Superior temporal gyrus (tissue), 1 donor: ENCODE data around the gene RBM47.
"Not testable (repeated sequence)": the region's sequence is repeated elsewhere in the genome, so short reads cannot be mapped to it uniquely, and the experiment has no call there.

Experiments
- DNase-seq: peaks from one replicate; pipeline ENCODE4 v3.0.0-alpha.2; 2016; ENCODE audit errors: extremely low spot score

RBM47 gene

DNA sequence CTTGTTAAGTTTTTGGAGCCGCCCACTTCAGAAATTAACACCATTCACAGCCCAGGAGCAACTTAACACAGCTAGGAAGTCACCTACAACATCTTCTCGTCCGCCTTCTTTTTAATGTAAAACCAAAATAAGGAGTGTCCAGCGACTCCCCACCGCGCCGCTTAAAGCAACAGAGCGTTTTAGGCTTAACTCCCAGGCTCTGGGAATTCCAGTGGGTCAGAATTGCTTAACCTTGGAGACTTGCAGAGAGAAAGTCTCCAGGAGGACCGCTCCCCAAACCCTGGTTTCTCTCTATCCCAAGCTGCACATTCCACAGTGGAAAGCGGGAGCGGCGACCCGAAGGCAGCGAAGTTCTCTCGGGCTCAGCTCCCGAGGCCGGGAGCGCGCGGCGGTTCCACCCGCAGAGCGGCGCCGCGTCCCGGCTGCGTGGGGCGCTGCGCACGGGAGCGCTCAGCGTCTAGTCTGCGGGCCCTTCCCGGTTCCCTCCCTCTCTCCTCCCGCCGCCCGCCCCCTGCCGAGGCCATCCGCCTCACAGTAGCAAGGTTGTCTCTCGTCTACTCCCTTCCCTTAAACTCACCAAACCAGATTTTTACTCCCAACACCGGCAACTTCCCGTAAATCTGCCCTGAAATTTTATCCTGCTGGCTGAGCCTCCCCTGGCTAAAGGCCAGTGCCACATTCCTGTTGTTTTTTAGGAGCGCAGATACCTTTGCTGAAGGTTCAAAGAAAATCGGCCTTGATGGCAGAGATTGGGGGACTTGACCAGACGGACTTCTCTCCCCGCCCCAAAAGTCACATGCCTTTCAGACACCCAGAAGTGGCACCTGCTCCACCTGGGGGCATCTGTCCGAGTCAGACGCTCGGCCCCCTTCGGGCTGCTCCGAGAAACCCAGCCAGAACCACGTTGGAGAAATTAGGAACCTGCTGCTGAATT is at the start of gene RBM47:
RBM47 (minus strand) TSS at position 464 of the 934 bp plus-strand sequence. CDS start 190,971 bp downstream, outside the sequence.
- DNase-seq: no peak

DNA sequence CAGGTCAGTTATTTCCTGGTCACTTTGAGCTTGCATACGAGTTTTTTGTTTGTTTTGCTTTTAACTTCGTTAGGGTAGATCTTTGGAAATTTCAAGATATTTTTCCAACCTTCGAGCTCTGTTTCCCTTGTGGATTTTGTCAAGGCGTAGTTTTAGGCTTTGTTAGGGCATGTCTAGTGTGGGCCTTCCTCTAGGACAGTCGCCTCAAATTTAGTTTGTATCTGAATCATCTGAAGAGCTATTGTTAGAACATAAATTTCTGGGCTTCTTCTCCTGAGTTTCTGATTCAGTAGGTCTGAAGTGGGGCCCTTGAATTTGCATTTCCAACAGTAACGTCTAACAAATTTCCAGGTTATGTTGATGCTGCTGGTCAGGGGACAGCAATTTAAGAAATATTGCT is 48.8 kb upstream of the RBM47 start:
- no peak for DNase-seq

DNA sequence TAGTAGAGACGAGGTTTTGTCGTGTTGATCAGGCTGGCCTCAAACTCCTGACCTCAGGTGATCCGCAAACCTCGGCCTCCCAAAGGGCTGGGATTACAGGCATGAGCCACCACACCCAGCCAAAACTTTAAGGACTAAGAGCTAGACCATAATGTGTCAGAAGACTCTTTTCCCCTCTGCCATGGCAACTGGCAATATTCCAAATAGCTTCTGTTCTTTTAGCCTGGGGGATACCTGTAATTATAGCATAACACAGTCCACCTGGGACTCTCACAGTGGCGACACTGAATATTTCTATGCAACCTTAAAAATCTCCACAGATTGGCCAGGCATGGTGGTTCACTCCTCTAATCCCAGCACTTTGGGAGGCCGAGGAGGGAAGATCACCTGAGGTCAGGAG is 45.5 kb upstream of the RBM47 start:
- DNase-seq: no peak

DNA sequence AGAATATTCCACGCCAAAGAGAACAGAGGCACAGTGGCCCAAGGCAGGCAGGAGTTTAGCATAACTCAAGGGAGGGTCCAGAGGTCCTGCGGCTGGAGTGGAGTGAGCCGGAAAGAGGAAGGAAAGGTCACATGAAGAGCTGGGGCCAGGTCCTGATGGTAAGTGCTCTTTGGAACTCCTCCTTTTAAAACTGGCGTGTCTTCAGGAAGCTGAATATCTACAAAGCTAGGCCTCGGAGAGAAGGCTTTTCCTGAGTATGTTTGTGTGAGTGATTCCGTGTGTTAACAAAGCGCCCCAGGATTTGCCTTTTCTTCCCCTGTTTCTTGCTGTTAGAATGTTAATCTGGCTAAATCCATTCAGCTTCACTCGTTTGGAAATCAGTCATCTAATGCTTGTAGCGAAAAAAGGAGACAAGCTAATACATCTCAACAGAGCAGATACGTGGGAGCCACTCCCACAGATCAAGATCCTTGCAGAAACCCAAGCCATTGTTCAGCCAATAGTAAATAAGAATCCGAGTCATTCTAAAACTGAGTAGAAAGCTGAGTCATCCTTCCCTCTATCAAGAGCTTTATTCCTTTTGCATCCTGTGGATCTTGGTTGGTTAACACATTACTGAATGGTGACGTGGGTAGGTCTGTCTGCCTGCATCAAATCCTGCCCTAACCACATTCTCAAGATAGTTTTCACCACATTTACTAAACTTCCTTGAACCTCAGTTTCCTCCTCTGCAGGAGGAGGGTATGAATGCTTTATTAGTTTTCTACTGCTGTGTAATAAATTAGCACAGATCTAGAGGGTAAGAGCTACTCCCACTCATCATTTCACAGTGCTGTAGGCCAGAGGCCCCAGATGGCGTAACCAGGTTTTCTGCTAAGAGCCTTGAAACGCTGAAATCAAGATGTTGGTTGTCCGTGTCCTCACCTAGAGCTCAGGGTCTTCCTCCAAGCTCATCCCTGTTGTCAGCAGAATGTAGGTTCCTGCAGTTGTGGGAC is 43.2 kb upstream of the RBM47 start:
- DNase-seq: peak; percentile 18

DNA sequence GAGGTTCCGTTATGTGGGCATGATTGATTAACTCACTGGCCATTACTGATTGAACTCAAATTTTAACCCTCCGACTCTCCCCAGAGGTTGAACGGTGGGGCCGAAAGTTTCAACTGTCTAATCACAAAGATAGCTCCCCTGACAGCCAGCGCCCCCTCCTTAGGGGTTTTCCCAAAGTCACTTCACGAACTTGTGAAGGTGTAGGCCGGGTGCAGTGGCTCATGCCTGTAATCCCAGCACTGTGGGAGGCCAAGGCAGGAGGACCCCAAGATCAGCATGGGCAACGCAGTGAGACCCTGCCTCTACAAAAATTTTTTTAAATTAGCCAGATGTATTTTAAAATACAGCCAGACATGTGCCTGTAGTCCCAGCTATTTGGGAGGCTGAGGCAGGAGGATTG is 39.8 kb upstream of the RBM47 start:
- no peak for DNase-seq

DNA sequence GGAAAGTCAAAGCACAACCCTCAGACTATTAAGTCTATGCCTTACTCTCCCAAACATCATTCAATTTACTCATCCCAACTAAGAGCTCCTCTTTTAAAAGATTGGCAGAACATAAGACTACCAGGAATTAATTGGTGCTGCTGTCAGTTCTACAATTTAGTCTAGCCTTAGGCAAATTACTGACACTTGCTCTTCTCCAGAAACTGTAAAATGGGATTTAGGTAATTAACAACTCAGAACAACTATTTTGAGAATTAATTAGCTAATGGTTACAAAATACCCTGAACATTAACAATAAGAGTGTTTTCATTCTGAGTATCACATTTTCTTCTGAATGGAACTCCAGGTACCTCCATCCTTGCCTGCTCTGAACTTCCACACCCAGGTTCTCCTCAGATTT is 36.2 kb upstream of the RBM47 start:
- DNase-seq: no peak

DNA sequence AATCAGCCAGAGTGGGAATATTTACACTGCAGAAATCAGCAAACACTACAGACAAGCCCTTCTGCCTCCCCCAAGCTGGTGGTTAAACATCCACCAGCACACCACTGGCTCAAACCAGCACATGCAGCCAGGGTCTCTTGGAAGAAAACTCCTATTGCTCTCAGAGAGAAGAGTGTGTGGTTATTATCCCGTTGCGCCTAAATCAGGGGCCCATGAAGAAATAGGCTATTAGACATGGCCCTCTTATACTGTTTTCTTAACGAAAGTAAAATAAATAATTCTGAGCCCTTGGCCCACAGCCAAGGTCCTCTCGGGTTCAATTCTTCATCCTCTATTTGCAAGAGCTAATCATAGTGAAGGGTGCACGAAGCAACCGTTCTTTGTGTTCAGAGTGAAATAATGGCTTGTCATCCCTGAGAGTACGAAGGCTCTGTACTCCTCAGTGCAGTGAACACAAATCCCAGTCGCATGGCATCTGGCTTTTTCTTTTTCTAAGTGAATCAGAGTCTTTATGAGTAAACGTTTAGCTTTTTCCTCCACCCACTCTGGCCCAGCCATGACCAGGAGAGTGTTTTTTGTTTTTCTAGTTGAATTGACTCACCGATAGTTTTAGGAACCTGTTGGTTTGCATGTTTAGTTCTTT is 33.4 kb upstream of the RBM47 start:
- DNase-seq: peak; percentile 31

DNA sequence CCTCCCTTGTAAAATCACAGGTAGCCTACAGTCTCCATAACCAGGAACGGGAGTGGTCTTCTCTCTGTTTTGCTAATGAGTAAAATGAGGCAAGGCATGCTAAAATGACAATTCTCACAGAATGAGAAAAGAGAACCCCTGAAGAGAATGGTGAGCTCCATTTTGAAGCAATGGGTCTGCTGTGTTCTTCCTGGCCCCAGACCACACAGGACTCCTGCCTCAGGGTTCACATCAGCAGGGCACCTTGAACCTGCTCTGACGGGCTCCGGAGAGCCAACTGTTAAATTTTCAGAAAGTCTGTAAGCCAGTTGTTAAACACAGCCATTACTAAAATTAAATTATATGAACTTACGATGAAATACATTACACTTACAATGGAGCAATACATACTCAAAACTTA is 32.1 kb upstream of the RBM47 start:
- DNase-seq: no peak

DNA sequence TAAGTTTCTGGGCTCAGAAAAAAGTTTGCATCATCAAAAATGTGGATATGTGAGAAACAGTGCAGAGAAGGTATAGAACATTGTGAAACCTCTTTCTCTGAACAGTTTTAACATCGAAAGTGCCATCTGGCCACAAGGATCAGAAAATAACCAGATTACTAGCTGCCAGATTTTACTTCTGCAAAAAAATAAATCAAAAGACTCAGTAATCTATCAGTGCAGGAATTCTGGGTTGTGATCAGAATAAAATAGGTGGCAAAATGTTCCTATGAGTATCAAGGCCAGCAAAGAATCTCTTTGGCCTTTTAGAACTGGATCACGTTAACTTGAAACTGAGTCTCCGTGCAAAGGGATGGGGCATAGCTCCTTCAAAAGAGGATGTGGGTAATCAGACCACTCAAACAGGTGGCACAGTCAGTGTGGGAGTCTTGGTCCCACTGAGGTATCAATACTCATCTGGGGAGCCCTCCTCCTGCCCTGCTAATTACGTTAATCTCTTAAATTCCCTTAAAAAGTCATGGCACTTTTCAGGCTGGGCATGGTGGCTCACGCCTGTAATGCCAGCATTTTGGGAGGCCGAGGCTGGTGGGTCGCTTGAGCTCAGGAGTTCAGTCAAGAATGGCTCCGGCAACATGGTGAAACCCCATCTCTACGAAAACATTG is 26.7 kb upstream of the RBM47 start:
- no peak for DNase-seq

DNA sequence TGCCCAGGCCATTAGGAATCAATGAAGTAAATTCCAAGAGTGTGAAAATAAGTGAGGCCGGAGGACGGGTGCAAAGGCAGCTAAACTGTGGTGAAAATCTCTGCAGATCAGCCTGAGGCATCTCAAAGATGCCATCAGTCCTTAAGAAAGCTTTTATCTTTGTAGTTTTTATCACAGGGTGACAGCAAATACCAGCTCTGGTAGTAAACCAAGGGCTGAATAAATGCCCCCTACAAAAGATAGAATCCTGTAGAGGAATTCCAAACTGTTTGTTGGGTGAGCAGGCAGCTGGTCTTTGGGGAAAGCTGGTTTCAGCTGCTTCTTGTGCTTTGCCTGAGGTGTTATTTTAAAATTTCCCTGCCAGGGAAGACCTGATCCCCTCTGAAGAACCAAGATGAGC is 21.6 kb upstream of the RBM47 start:
- no peak for DNase-seq

DNA sequence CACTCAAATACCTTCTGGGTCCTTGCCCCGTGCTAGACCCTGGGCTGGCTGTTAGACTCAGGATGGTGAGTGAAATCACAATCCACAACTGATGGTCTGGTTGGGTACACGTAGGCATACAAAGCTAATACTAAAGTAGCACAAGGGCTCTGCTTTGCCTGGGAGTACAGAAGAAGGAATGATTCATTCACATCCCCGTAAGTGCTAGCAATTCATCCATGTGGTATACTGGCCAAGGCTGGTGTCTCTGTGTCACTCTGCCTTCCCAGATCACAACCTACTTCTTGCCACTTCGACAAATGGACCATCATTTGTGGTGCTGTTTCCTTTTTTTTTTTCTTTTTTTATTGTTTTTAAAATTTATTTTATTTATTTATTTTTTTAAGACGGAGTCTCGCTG is 19.7 kb upstream of the RBM47 start:
- DNase-seq: no peak

DNA sequence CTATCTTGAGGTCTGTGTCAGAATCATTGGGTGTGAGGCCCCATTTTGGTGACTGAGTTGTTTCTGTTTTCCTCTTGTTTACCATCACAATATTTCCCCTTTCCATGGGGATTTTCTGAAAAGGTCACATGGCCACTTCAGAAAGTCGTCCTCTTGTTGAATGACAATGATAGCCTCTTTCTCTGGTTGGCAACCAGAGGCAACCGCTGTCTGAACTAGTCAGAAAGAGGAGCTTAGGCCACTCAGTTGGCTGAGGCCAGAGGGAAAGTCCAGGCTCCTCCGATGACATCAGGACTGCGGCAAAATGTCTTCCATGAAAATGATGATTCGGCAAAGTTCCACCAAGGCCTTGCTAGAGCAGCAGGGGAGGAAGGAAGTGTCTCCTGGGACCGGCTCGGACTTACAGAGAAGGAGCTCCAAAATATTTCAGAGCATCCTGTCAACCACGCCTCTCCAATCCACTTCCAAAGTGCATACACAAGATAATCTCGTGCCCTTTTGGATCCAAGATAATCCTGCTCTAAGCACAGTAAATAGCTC is 19.1 kb upstream of the RBM47 start:
- DNase-seq: no peak

DNA sequence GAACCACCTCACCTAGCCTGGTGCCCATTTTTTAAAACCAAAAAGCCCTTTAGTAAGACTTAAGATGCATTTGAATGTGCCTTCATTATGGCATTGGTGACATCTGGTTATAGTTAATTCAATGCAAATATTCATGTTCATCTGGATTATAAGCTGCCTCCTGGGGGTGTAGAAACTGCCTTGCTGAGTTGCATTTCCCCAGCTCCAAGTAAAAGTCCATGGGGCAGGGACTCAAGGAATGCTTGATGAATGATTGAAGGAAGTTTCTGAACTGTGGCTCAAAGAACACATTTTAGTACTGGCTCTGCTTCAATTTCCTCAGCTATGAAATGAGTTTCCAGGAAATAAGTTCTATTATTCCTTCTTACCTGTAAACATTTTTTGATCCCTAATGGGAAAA is 18.5 kb upstream of the RBM47 start:
- DNase-seq: no peak

DNA sequence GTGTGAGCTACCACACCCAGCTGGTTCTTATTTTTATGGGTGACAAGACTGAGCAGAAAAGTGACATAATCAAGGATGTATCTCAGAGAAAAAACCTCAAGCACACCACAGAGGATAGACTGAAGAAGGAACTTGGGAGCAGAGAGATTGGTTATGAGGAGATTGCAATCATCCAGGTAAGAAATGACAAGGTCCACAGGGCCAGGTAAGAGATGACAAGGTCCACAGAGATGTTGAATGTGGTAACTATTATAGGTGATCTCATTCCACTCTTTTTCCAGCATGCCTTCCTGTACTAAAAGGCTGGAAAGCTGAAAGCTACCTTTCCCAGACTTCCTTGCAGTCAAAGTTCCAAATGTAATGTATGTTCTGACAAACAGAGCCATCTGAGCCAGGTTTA is 15.9 kb upstream of the RBM47 start:
- no peak for DNase-seq

DNA sequence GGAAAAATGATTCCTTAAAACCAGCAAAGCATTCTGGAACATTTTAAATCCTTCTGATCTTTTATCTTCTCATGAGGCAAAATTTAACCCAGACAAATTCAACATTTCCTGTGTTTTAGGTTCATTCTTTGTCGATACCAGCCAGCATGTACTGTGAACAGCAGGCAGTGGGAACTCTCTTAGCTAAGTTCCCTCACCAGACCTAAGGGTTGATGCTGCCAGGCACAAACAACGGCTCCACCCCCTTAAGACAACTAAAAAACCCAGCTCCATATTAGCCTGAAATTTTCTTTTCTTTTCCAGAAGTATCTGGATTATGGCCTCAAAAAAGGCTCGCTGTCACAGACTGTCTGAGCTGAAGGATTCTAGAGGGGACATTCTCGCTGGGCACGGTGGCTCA is 2.4 kb upstream of the RBM47 start:
- no peak for DNase-seq

DNA sequence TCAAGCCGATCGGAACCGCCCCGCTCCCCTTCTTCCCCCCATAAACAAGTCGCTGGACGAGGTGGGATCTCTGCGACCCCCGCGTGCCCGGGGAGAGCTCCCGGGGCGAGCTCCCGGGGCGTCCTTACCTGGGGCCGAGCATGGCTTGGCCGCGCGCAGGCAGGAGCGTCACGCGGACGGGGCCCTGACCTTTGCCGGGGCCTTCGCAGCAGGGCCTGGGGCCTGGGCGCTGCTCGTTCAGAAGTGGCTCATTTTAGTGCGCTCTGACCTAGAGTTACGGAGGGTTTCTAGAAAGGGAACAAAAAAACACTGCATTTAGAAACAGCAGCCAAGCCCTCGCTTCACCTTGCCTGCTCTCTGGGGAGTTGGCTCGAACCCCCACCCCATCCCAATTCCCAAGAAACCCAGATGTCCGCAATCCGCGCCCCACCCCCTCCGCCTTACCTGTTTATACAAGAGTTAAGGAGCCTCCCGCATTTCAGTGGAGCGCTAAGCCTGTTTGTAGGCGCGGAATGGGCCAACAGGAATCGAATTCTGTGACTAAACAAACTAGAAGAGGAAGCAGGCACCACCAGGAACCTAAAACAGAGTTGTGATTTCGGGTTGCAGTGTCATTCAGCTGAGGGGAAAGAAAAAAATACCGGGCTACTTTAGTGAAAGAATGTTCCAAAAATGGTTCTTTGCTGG is 814 bp upstream of the RBM47 start:
- no peak for DNase-seq

DNA sequence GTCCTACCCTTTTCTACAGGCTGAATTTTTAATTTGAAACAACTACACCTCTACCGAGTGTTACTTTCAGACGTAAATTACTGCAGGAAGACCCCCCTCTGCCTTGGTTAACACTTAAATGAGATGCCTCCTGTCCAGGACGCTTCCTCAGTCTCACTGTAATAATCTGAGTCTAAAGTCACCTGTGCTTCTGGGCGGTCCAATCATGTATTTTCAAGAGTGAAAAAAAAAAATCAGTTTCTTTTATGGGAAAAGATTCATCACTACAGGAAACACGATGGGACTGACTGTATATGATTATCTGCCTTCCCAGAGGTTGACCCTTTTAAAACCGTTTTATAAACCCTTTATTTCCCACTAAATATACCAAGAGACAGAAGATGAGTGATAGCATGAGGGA is 776 bp downstream of the RBM47 start:
- no peak for DNase-seq

DNA sequence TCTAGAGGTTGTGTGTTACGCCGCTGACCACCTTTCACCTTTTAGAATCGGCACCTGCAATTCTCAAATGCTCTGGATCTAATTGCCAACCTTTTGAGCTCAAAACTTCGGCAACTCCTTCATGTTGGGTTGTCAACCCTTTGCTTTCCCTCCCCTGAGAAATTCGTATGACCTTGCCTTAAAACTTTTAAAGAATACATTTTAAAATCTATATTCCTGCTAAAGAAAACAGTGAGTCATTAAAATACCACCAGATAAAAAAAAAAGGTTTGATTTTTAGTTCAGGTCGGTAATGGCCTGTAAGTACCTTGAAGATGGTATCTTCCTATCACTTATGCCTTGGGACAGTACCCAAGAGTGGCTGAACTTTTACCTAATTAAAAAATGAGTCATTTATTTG is 1.3 kb downstream of the RBM47 start:
- DNase-seq: not testable (repeated sequence)

DNA sequence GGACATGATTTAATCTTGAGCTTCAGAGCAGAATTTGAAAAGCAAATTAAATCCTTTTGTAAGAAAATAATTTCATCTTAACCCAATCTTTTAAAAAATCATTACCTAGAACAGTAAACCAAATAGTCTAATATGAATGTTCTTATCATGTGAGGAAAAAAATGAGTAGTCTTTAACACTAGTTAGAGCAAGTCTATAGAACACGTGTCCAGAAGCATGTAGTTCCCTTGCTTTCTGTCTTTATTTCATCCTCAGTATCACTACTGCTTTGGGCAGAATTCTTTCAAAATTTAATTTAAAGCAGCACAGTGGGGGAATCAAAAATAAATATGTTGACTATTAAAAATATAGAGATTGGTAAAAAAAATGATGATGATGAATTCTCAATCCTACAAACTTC is 2.1 kb downstream of the RBM47 start:
- no peak for DNase-seq

DNA sequence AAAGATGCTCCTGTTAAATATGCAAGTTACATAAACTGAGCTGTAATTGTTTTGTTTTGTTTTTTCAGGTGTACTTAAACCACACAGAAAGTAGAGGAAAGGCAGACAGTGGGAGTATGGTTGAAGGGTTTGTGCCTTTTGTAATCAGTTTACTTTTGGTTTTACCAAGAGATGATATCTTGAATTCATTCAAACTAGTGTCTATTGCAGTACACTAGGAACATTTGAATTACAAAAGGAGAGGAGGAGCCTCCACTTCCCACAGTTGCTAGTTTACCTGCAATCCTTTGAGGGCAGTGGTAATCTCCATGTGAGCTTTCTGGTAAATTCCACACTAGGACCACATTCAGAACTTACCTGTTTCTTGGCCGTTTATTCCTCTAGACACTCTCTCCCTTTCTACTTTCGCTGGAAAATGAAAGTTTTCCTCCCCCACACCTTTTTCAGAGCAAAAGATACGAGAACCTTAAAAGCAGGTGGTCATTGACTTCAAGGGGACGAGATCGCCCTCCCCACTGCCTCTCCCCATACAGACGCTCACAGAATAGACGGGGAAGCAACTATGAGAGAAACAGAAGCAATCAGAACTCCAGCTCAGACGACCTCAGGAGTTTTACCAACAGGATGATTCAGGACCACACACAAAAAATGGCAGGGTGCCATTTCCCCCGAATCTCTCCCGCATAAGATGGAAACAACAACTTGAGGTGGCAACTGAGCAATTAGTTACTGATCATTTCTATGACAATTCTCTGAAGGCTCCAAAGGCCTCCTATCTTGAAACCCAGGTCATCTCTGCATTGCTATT is 3.3 kb downstream of the RBM47 start:
- DNase-seq: no peak
